Testis (tissue), 2 donors: ENCODE measurements around the gene SEC22A.

Experiments used
- CTCF ChIP-seq, 3 experiments: fragments of 450-650 bp in 2 of 3; fragments of 200-600 bp in 1 of 3; sonication (generic) in 1 of 3; IDR thresholded peaks; one replicate each; pipeline ENCODE4 v1.5.1; 2016 to 2019; ENCODE audit warnings: antibody characterized with exemption in 3 of 3, mild to moderate bottlenecking in 2 of 3, moderate library complexity in 1 of 3
- POLR2A ChIP-seq: fragments of 450-650 bp; IDR thresholded peaks from one replicate; pipeline ENCODE4 v1.6.1; 2017; ENCODE audit warnings: antibody characterized with exemption, mild to moderate bottlenecking, moderate library complexity

- no peak for TF ChIP-seq CTCF (IDR thresholded peaks at IDR 0.05)
- TF ChIP-seq POLR2A, result no peak
Measured at GRCh38 chr3:123287051-123287961, 85.6 kb downstream of the SEC22A start.
